Loucy (cell line): ENCODE measurements around the gene SMIM29.

ENCODE experiments used
- H2AFZ ChIP-seq: fragments of 200-600 bp; sonication (generic); 2 replicates; pipeline ENCODE4 v1.6.0; 2016; ENCODE audit warnings: antibody characterized with exemption, mild to moderate bottlenecking, low read length, moderate library complexity
- H3F3A ChIP-seq: fragments of 200-600 bp; 2 replicates; pipeline ENCODE4 v1.6.0; 2016; ENCODE audit warnings: antibody characterized with exemption, low read depth, mild to moderate bottlenecking
- H3K27me3 ChIP-seq: fragments of 200-600 bp; sonication (generic); 2 replicates; pipeline ENCODE4 v1.6.1; 2014; ENCODE audit warnings: low read length, mild to moderate bottlenecking; ENCODE audit not compliant: insufficient read depth, poor library complexity, severe bottlenecking
- H3K36me3 ChIP-seq: fragments of 200-600 bp; sonication (generic); 2 replicates; pipeline ENCODE4 v1.6.1; 2016; ENCODE audit warnings: low read length; ENCODE audit not compliant: insufficient read depth
- H3K4me1 ChIP-seq: fragments of 200-600 bp; sonication (generic); 2 replicates; pipeline ENCODE4 v1.5.1; 2014; ENCODE audit warnings: low read length, mild to moderate bottlenecking; ENCODE audit not compliant: insufficient read depth, poor library complexity, severe bottlenecking
- H3K4me2 ChIP-seq: fragments of 200-600 bp; sonication (generic); 2 replicates; pipeline ENCODE4 v1.6.0; 2014; ENCODE audit warnings: antibody characterized with exemption, low read length, low read depth, mild to moderate bottlenecking; ENCODE audit not compliant: poor library complexity, severe bottlenecking
- H3K4me3 ChIP-seq: fragments of 200-600 bp; sonication (generic); 2 replicates; pipeline ENCODE4 v1.5.1; 2014; ENCODE audit warnings: low read length, mild to moderate bottlenecking, mixed read lengths; ENCODE audit not compliant: poor library complexity, severe bottlenecking
- H3K79me2 ChIP-seq: fragments of 200-600 bp; sonication (generic); 2 replicates; pipeline ENCODE4 v1.6.1; 2014; ENCODE audit warnings: low read length; ENCODE audit not compliant: insufficient read depth
- H3K9ac ChIP-seq: fragments of 200-600 bp; sonication (generic); 2 replicates; pipeline ENCODE4 v1.6.0; 2014; ENCODE audit warnings: mild to moderate bottlenecking, low read depth, low read length, moderate library complexity; ENCODE audit not compliant: poor library complexity, severe bottlenecking
- H3K9me2 ChIP-seq: fragments of 200-600 bp; sonication (generic); replicated peaks from 2 replicates; pipeline ENCODE4 v1.6.1; 2016; ENCODE audit warnings: low read depth, low read length, mixed read lengths
- H3K9me3 ChIP-seq: fragments of 200-600 bp; sonication (generic); 2 replicates; pipeline ENCODE4 v1.6.1; 2014; ENCODE audit warnings: mild to moderate bottlenecking, antibody characterized with exemption, low read length, low read depth; ENCODE audit not compliant: insufficient read depth
- H4K20me1 ChIP-seq: fragments of 200-600 bp; sonication (generic); 2 replicates; pipeline ENCODE4 v1.6.0; 2014; ENCODE audit warnings: antibody characterized with exemption, low read length, mild to moderate bottlenecking; ENCODE audit not compliant: insufficient read depth, poor library complexity, severe bottlenecking
- CTCF ChIP-seq: fragments of 200-600 bp; sonication (generic); conservative IDR thresholded peaks from 2 replicates; pipeline ENCODE4 v1.5.1; 2014; ENCODE audit warnings: mild to moderate bottlenecking, antibody characterized with exemption, low read length
- EZH2phosphoT487 ChIP-seq: fragments of 200-600 bp; IDR thresholded peaks from 2 replicates; pipeline ENCODE4 v1.6.1; 2018; ENCODE audit warnings: antibody characterized with exemption, mild to moderate bottlenecking, moderate library complexity, borderline replicate concordance

Gene SMIM29

GRCh38 chr6:34278833-34279232 lies 30.0 kb upstream of the SMIM29 start:
- H3K4me2 ChIP-seq = no peak overlapping the region

GRCh38 chr6:34277763-34278112 lies 28.9 kb upstream of the SMIM29 start:
- H3K9me2 ChIP-seq = no peaks in the 10 kb centered on the region
- no peak overlapping the region for H3K4me2 ChIP-seq
- no peak for TF ChIP-seq EZH2phosphoT487
- no peak for TF ChIP-seq CTCF
- no peaks in the 10 kb centered on the region for H3K9me3 ChIP-seq
- no peaks in the 10 kb centered on the region for H3F3A ChIP-seq
- no peaks in the 10 kb centered on the region for H3K79me2 ChIP-seq
- H3K4me3 ChIP-seq = no peak overlapping the region
- peaks cover 17% of the 10 kb centered on the region for H3K4me1 ChIP-seq
- peaks cover 3% of the 10 kb centered on the region; the same call in 1 of the 2 replicates for H3K36me3 ChIP-seq
- no peaks in the 10 kb centered on the region for H3K27me3 ChIP-seq
- H3K9ac ChIP-seq = no peak overlapping the region
- H2AFZ ChIP-seq = no peak overlapping the region
- H4K20me1 ChIP-seq = no peaks in the 10 kb centered on the region

More at GRCh38 chr6:34278833-34279232, 30.0 kb upstream of the SMIM29 start:
- Histone ChIP-seq H3K79me2 (no peaks in the 10 kb centered on the region), H3K4me3 (no peak overlapping the region), H3K27me3 (no peaks in the 10 kb centered on the region), H3F3A (no peaks in the 10 kb centered on the region), H3K9ac (no peak overlapping the region), H4K20me1 (no peaks in the 10 kb centered on the region), H2AFZ (no peak overlapping the region), H3K9me2 (no peaks in the 10 kb centered on the region), H3K9me3 (no peaks in the 10 kb centered on the region), H3K4me1 (peaks cover 15% of the 10 kb centered on the region), H3K36me3 (peaks cover 3% of the 10 kb centered on the region; the same call in 1 of the 2 replicates)
- TF ChIP-seq CTCF (no peak), EZH2phosphoT487 (no peak)

- no peaks in the 10 kb centered on the region for H3K9me3 ChIP-seq
- no peaks in the 10 kb centered on the region for H3K79me2 ChIP-seq
- H3K36me3 ChIP-seq = peaks cover 3% of the 10 kb centered on the region; the same call in 1 of the 2 replicates
- H3K4me2 ChIP-seq = no peak overlapping the region
- no peak overlapping the region for H3K4me3 ChIP-seq
- no peak overlapping the region for H2AFZ ChIP-seq
- H3F3A ChIP-seq = no peaks in the 10 kb centered on the region
- H3K9ac ChIP-seq = no peak overlapping the region
- H3K27me3 ChIP-seq = no peaks in the 10 kb centered on the region
- H4K20me1 ChIP-seq = no peaks in the 10 kb centered on the region
- H3K4me1 ChIP-seq = peaks cover 19% of the 10 kb centered on the region
- no peaks in the 10 kb centered on the region for H3K9me2 ChIP-seq
- no peak for TF ChIP-seq EZH2phosphoT487
- TF ChIP-seq CTCF = no peak
These were observed 28.3 kb upstream of the SMIM29 start for GRCh38 chr6:34276881-34277762.
